Measurements from ENCODE around the gene NELL2.

NELL2 gene

DNA sequence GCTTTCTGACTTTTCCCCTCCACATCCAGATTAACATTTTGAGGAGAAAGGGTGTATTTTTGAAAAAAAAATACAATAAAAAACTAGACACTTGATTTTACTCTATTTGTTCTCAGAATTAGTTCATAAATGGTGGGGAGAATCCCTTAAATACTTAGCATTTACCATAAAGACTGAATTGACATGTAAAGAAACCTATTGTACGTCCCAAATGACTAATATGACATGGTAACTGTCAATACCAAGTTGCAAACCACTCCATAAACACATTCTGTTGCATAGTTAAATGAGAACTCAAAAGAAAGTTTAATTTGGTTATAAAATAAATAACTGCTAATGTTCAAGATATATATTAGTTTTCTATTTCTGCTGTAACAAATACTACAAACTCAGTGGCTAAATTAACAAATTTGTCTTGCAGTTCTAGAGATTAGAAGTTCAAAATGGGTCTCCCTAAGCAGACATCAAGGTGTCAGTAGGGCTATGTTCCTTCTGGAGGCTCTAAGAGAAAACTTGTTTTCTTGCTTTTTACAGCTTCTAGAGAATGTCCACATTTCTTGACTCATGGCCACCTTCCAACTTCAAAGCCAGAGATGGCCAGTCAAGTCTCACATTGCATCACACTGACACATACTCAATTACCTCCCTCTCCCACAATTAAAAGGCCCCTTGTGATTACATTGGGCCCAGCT is 16.0 kb downstream of the NELL2 start:
- no peaks in the 10 kb centered on the region for H3K36me3 ChIP-seq (ENCODE audit: low read depth)
- H3K9me3 ChIP-seq (ENCODE audit: severe bottlenecking): no peaks in the 10 kb centered on the region
- no peak overlapping the region for H3K4me3 ChIP-seq (ENCODE audit: severe bottlenecking)
- no peaks in the 10 kb centered on the region for H3K27me3 ChIP-seq (ENCODE audit: insufficient read depth, poor library complexity, severe bottlenecking)
- no peaks in the 10 kb centered on the region for H3K4me1 ChIP-seq (ENCODE audit: insufficient read depth, poor library complexity, severe bottlenecking)
- no peak overlapping the region for H3K27ac ChIP-seq (ENCODE audit: poor library complexity, severe bottlenecking)
- DNase-seq (ENCODE audit: low spot score): no peak
- ATAC-seq (ENCODE audit: low read depth): no peak
- TF ChIP-seq, protein P1, sequence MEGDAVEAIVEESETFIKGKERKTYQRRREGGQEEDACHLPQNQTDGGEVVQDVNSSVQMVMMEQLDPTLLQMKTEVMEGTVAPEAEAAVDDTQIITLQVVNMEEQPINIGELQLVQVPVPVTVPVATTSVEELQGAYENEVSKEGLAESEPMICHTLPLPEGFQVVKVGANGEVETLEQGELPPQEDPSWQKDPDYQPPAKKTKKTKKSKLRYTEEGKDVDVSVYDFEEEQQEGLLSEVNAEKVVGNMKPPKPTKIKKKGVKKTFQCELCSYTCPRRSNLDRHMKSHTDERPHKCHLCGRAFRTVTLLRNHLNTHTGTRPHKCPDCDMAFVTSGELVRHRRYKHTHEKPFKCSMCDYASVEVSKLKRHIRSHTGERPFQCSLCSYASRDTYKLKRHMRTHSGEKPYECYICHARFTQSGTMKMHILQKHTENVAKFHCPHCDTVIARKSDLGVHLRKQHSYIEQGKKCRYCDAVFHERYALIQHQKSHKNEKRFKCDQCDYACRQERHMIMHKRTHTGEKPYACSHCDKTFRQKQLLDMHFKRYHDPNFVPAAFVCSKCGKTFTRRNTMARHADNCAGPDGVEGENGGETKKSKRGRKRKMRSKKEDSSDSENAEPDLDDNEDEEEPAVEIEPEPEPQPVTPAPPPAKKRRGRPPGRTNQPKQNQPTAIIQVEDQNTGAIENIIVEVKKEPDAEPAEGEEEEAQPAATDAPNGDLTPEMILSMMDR (IDR thresholded peaks at IDR 0.05; ENCODE audit: poor library complexity, severe bottlenecking): no peak

DNA sequence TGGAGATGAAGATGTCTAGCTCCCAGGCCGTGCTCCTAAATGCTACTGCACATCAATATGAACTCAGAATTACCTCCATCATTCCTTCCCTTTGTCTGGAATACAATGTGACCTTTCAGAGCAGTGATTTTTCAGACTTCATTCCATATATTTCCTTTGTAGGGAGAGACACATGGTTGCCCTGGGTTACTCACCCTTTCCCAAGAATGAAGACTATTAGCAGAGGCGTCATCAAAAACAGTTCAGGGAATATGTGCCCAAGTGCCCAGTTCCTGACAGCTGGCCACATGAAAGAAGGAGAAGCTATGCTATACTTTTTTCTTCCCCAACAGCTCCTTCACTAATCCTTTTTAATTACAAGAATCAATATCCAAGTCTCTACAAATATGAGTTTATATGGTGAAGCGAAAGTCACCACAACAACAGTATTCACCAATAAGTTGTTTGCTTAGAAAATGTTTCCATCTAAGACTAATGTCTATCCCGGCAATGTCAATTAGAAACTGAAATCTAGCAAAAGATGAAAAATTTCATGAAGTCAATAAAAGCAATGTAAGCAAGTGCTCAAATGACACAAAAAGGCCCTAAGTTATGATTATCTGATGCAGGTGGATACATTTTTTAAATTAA is 17.8 kb downstream of the NELL2 start:
- H3K27me3 ChIP-seq (ENCODE audit: insufficient read depth, poor library complexity, severe bottlenecking): no peaks in the 10 kb centered on the region
- no peak overlapping the region for H3K27ac ChIP-seq (ENCODE audit: poor library complexity, severe bottlenecking)
- no peaks in the 10 kb centered on the region for H3K36me3 ChIP-seq (ENCODE audit: low read depth)
- H3K4me1 ChIP-seq (ENCODE audit: insufficient read depth, poor library complexity, severe bottlenecking): no peaks in the 10 kb centered on the region
- TF ChIP-seq, protein P1 (IDR thresholded peaks at IDR 0.05; ENCODE audit: poor library complexity, severe bottlenecking): no peak
- ATAC-seq (ENCODE audit: low read depth): no peak
- H3K4me3 ChIP-seq (ENCODE audit: severe bottlenecking): no peak overlapping the region
- no peak for DNase-seq (ENCODE audit: low spot score)
- H3K9me3 ChIP-seq (ENCODE audit: severe bottlenecking): no peaks in the 10 kb centered on the region

DNA sequence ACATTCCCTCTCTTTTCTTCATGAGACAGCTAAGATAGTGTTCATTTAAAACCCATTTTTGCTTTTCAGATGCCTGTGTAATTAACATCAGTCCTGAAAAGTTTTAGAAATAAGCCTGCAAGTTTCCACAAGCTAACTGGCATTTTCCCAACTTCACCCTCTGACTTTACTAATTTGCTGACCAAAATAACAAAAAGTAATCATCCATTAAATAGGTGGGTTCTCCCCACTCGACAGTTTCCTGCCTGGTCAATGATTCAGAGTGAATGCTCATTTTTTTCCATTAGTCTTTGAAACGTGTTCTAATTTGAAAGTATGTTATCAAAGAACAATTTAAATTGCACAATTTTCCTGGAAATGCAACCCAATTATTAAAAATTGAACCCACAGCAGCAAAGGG is 23.6 kb downstream of the NELL2 start:
- DNase-seq (ENCODE audit: low spot score): no peak
- no peak overlapping the region for H3K27ac ChIP-seq (ENCODE audit: poor library complexity, severe bottlenecking)
- TF ChIP-seq, protein P1 (IDR thresholded peaks at IDR 0.05; ENCODE audit: poor library complexity, severe bottlenecking): no peak
- no peak overlapping the region for H3K4me3 ChIP-seq (ENCODE audit: severe bottlenecking)
- no peaks in the 10 kb centered on the region for H3K4me1 ChIP-seq (ENCODE audit: insufficient read depth, poor library complexity, severe bottlenecking)
- H3K9me3 ChIP-seq (ENCODE audit: severe bottlenecking): no peaks in the 10 kb centered on the region
- no peaks in the 10 kb centered on the region for H3K36me3 ChIP-seq (ENCODE audit: low read depth)
- no peak for ATAC-seq (ENCODE audit: low read depth)
- H3K27me3 ChIP-seq (ENCODE audit: insufficient read depth, poor library complexity, severe bottlenecking): peaks cover 12% of the 10 kb centered on the region

DNA sequence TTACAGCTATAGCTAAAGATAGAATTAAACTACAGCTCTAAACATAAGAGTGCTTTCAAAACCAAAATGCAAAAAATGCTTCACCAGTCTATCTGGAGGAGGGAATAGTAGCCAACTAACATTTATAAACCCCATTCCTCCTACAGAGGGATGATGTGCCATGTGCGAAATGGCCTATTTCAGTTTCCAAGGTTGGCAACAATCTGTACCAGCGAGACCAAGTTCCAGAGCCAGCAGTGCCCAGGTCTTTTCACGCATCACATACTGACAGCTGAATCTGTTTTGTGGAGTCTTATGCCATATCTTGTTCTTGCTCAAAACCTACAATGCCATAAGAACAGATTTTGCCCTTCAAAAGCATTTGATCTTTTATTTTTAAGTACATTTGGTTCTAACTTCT is 24.5 kb downstream of the NELL2 start:
- ATAC-seq (ENCODE audit: low read depth) (no peak), DNase-seq (ENCODE audit: low spot score) (no peak)
- Histone ChIP-seq H3K4me3 (ENCODE audit: severe bottlenecking) (no peak overlapping the region), H3K4me1 (ENCODE audit: insufficient read depth, poor library complexity, severe bottlenecking) (no peaks in the 10 kb centered on the region), H3K27ac (ENCODE audit: poor library complexity, severe bottlenecking) (no peak overlapping the region), H3K9me3 (ENCODE audit: severe bottlenecking) (no peaks in the 10 kb centered on the region), H3K27me3 (ENCODE audit: insufficient read depth, poor library complexity, severe bottlenecking) (peaks cover 12% of the 10 kb centered on the region), H3K36me3 (ENCODE audit: low read depth) (no peaks in the 10 kb centered on the region)
- TF ChIP-seq, protein P1 (IDR thresholded peaks at IDR 0.05; ENCODE audit: poor library complexity, severe bottlenecking): no peak

DNA sequence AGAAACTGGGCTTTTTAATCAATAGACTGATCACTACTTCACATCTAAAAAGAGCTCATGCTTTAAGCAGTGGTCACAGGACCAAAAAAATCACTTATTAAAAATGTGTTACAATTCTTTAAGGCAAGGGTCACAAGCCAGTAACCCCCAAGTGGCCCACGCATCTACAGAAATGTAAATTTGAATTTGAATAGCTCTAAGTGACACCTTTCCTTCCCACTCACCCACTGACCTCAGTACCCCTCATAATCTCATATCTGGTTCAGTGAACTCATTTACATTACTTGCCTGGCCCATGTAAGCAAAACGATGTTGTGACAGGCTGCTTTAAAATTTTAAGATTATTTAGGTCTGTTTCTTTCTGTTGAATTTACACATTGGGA is 27.4 kb downstream of the NELL2 start:
- H3K36me3 ChIP-seq (ENCODE audit: low read depth): no peaks in the 10 kb centered on the region
- no peaks in the 10 kb centered on the region for H3K9me3 ChIP-seq (ENCODE audit: severe bottlenecking)
- ATAC-seq (ENCODE audit: low read depth) (no peak), DNase-seq (ENCODE audit: low spot score) (no peak)
- TF ChIP-seq, protein P1 (IDR thresholded peaks at IDR 0.05; ENCODE audit: poor library complexity, severe bottlenecking): no peak
- H3K27me3 ChIP-seq (ENCODE audit: insufficient read depth, poor library complexity, severe bottlenecking): peaks cover 12% of the 10 kb centered on the region
- no peak overlapping the region for H3K4me3 ChIP-seq (ENCODE audit: severe bottlenecking)
- no peak overlapping the region for H3K27ac ChIP-seq (ENCODE audit: poor library complexity, severe bottlenecking)
- H3K4me1 ChIP-seq (ENCODE audit: insufficient read depth, poor library complexity, severe bottlenecking): no peaks in the 10 kb centered on the region
